Left lung (tissue), 10 donors: ENCODE measurements around the gene SIKE1. TPM values are rescaled to one million over a fixed set of nuclear protein-coding genes. Genes with fewer than 3 reads are reported as not detected.

Experiments
- ATAC-seq: fragments of 200-7000 bp; cut with Tn5 transposase; one replicate; pipeline ENCODE4 v1.9.1; 2020; ENCODE audit warnings: moderate library complexity
- DNase-seq, 4 donors: peaks; one replicate each; pipeline ENCODE4 v3.0.0-alpha.2; 2013 to 2020
- H3K27ac ChIP-seq, 2 donors: fragments of 200-600 bp; sonication (generic) in 1 of 2; one replicate each; pipeline versions ENCODE4 v1.5.0 to v1.8.0; 2020 to 2021
- H3K27me3 ChIP-seq, 2 donors: fragments of 200-600 bp; sonication (generic) in 1 of 2; one replicate each; pipeline versions ENCODE4 v1.5.0 to v1.8.0; 2020 to 2021
- H3K36me3 ChIP-seq, 2 donors: fragments of 200-600 bp; sonication (generic) in 1 of 2; one replicate each; pipeline versions ENCODE4 v1.5.0 to v1.8.0; 2020 to 2021
- H3K4me1 ChIP-seq, 2 donors: fragments of 200-600 bp; one replicate each; pipeline ENCODE4 v1.8.0; 2021
- H3K4me3 ChIP-seq, 2 donors: fragments of 200-600 bp; sonication (generic) in 1 of 2; one replicate each; pipeline versions ENCODE4 v1.5.0 to v1.8.0; 2020 to 2021; ENCODE audit warnings: mild to moderate bottlenecking in 1 of 2
- H3K9me3 ChIP-seq, 2 donors: fragments of 200-600 bp; sonication (generic) in 1 of 2; one replicate each; pipeline versions ENCODE4 v1.5.0 to v1.8.0; 2020 to 2021
- intact Hi-C, 2 donors: fragments of 100-400 bp; cut with DNase I; formaldehyde crosslinking; loops; one replicate each; pipeline versions ENCODE4 v1.11.2 to v1.14.2; 2022
- polyA plus RNA-seq, 6 donors: library from polyadenylated mRNA; unstranded; fragments of 120-200 nt; gene quantifications; one replicate each; pipeline ENCODE4 v1.2.1, GENCODE V29; 2013; ENCODE audit not compliant: insufficient read length in 6 of 6
- total RNA-seq, 2 donors: library from RNA; stranded (reverse); fragmentation: NEBNext Ultra II Directional; extraction: Animal tissue kit (Norgen Biotek cat#: 25700); gene quantifications; one replicate each; pipeline ENCODE4 v1.2.1, GENCODE V29; 2021
- TF ChIP-seq, protein P1 (sequence below), 2 donors: fragments of 200-600 bp; sonication (generic) in 1 of 2; IDR thresholded peaks; one replicate each; pipeline versions ENCODE4 v1.5.0 to v1.8.0; 2021; ENCODE audit warnings: antibody characterized with exemption in 2 of 2
- donor health status: DM: no; HTN: yes; CAD: no.
- donor health status: DM: no; HTN: no; CAD: no.

Gene SIKE1
- total and polyA plus RNA-seq, 8 donors, result 37.7 to 59.3 (median 49.1) TPM

DNA sequence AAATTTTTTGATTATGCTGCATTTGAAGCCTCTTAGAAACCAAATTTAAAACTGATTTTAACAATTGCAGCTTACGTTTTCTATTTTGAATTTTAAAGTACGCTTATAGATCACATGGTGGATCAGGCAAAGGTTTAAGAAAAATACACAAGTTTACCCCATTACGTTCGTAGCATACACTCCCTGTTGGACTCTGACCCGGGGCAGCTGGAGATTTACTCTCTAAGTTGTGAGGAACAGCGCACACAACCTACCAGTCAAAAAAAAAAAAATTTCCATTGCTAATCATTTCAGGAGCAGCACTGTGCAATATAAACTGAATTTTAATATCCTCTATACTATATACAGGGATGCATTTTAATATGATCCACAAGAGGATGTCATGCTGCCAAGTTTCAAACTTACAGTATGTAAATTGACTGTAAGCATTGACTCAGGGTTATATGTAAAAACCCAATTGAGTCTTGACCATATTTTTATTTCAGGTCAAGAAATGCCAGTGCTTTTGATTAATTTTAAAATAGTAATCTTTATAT, 43.1 kb downstream of the SIKE1 start:
- TF ChIP-seq, protein P1, sequence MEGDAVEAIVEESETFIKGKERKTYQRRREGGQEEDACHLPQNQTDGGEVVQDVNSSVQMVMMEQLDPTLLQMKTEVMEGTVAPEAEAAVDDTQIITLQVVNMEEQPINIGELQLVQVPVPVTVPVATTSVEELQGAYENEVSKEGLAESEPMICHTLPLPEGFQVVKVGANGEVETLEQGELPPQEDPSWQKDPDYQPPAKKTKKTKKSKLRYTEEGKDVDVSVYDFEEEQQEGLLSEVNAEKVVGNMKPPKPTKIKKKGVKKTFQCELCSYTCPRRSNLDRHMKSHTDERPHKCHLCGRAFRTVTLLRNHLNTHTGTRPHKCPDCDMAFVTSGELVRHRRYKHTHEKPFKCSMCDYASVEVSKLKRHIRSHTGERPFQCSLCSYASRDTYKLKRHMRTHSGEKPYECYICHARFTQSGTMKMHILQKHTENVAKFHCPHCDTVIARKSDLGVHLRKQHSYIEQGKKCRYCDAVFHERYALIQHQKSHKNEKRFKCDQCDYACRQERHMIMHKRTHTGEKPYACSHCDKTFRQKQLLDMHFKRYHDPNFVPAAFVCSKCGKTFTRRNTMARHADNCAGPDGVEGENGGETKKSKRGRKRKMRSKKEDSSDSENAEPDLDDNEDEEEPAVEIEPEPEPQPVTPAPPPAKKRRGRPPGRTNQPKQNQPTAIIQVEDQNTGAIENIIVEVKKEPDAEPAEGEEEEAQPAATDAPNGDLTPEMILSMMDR (IDR thresholded peaks at IDR 0.05), result no peak
- intact Hi-C loops, result no loop called here
- no peaks in the 10 kb centered on the region for H3K27me3 ChIP-seq
- no peaks in the 10 kb centered on the region for H3K9me3 ChIP-seq
- no peak overlapping the region for H3K27ac ChIP-seq
- no peak overlapping the region for H3K4me3 ChIP-seq
- H3K36me3 ChIP-seq, result peaks cover 0 to 83% of the 10 kb centered on the region in 2 donors
- DNase-seq (no peak), ATAC-seq (no peak)
- H3K4me1 ChIP-seq, result no peaks in the 10 kb centered on the region

DNA sequence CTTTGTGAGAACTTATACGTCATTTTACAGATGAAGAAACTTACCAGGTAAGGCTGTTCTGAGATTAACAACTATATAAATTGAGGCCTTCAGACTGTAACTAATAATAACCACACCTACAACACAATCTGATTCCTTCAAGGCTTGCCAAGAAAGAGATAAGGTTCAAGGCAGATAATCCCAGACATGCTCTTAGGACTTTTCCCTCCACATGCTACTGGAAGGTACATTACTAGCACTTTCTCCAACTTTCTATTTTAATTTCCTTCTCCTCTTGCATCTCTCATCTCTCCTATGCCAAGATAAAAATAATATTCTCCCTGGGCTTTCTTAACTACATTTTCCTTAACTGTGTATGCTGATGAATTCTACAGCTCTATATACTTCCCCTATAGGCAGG, 45.0 kb downstream of the SIKE1 start:
- Histone ChIP-seq H3K27ac (no peak overlapping the region), H3K4me3 (no peak overlapping the region), H3K27me3 (no peaks in the 10 kb centered on the region), H3K9me3 (no peaks in the 10 kb centered on the region), H3K4me1 (no peaks in the 10 kb centered on the region), H3K36me3 (peaks cover 0 to 92% of the 10 kb centered on the region in 2 donors)
- DNase-seq, result no peak
- TF ChIP-seq, protein P1 (IDR thresholded peaks at IDR 0.05), result no peak
- intact Hi-C loops, result no loop called here
- no peak for ATAC-seq

DNA sequence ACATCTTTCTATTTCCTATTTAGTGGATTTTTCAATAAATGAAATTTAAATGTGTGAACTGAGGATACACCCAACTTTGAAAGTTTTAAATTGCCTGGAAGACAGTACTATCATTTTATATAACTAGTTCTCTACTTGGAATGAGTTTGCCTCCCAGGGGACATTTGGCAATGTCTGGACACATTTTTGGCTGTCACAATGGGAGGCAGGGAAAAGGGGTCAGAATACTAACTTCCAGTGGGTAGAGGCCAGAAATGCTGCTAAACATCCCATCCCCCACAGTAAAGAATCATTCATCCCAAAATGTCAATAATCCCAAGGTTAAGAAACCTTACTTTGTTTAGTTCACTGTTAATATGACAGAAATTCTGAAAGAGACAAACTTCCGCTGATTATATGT, 50.7 kb downstream of the SIKE1 start:
- ATAC-seq (no peak), DNase-seq (no peak)
- no peaks in the 10 kb centered on the region for H3K4me1 ChIP-seq
- H3K9me3 ChIP-seq, result no peaks in the 10 kb centered on the region
- H3K4me3 ChIP-seq, result no peak overlapping the region
- H3K27ac ChIP-seq, result no peak overlapping the region
- intact Hi-C loops, result no loop called here
- TF ChIP-seq, protein P1 (IDR thresholded peaks at IDR 0.05), result no peak
- peaks cover 4 to 100% of the 10 kb centered on the region in 2 donors for H3K36me3 ChIP-seq
- H3K27me3 ChIP-seq, result no peaks in the 10 kb centered on the region

DNA sequence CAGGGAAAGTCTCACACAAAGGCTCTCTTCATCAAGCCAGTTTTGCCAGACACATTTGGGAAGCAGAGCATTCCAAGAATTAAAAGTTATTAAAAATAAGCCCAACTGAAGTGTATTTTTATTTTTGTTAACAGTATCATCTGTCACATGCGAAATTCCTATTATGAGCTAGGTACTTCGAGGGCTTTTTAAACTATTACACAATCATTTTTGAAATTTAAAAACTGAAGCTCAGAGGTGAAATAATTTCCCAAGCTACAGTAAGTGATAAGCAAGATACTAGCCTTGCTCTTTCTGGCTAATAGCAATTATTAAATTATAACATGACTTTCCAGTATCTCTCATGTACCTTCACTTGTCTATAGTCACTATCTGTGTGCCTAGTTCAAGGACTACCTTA, 51.9 kb downstream of the SIKE1 start:
- Histone ChIP-seq H3K4me1 (no peaks in the 10 kb centered on the region), H3K9me3 (no peaks in the 10 kb centered on the region), H3K27ac (no peak overlapping the region), H3K4me3 (no peak overlapping the region), H3K27me3 (no peaks in the 10 kb centered on the region), H3K36me3 (peaks cover 4 to 100% of the 10 kb centered on the region in 2 donors)
- DNase-seq, result no peak
- ATAC-seq, result no peak
- intact Hi-C loops, result no loop called here
- TF ChIP-seq, protein P1 (IDR thresholded peaks at IDR 0.05), result no peak

DNA sequence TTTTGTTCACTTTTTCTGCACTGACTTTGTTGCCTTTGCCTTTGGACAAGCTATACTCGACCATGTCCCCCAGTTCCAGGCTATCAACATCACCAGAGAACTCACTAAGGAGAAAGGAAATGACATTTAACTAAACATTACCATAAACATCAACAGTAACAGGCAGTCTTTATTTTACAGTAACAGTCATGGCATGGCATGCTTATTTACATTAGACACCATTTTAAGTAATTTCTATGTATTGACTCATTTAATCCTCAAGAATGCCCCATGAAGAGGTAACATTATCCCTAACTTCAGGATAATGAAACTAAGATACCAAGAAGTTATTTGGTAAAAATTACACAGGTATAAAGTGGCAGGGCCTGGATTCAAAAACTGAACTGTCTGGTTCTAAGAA, 55.3 kb downstream of the SIKE1 start:
- intact Hi-C loops, result no loop called here
- Histone ChIP-seq H3K4me3 (no peak overlapping the region), H3K9me3 (no peaks in the 10 kb centered on the region), H3K36me3 (peaks cover 4 to 100% of the 10 kb centered on the region in 2 donors), H3K27ac (no peak overlapping the region), H3K27me3 (no peaks in the 10 kb centered on the region), H3K4me1 (no peaks in the 10 kb centered on the region)
- TF ChIP-seq, protein P1 (IDR thresholded peaks at IDR 0.05), result no peak
- DNase-seq (no peak), ATAC-seq (no peak)
